HG02623 (cell line): ENCODE results near the gene PGM5.

Experiments
- ATAC-seq: cut with Tn5 transposase; IDR thresholded peaks from one replicate; pipeline ENCODE4 v1.9.1; 2021; ENCODE audit warnings: moderate library complexity; ENCODE audit not compliant: unreplicated experiment

The PGM5 gene

DNA sequence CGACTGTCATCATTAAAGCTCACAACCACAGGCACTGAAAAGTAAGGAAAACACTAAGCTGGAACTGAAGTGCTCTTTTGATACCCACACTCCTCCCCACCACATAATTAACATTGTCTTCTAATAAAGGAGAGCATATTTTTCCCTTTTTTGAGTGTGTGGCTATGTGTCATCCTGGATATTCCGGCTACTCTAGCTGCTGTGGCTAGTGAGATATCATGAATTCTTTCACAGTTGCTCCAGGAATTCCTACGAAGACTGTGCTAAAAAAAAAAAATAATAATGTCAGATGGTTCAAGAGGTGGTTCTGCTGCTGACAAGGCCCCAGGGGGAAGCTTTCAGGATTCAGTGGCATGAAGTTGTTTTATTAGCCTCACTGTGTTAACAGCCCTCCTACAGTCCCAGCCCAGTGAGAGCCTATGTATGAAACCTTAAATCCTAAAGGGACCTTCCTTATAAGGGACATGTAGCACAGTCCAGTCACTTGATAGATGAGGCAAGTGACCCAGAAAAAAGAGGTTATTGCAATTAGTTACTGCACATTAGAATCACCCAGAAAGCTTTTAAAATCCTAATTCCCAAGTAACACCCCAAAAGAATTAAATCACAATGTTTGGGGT lies 137.7 kb downstream of the PGM5 start:
- ATAC-seq = no peak

DNA sequence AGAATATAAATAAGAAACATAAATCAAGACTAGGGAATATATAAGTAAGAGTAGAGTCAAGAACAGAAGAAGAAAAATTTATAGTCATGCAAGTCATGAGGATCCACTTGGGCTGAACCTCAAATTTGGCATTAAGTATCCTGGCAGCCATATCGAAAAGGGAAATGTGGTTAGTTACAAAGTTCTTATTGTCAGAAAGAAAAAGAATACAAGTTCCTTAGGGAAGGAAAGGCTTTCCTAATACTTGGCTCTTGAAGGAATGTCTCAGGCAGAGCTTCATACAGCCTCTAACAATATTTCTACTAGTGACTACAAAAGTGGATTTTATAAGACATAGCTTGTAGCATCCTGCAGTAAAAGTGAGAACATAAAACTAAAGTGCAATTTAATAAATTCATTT lies 138.8 kb downstream of the PGM5 start:
- ATAC-seq = no peak

DNA sequence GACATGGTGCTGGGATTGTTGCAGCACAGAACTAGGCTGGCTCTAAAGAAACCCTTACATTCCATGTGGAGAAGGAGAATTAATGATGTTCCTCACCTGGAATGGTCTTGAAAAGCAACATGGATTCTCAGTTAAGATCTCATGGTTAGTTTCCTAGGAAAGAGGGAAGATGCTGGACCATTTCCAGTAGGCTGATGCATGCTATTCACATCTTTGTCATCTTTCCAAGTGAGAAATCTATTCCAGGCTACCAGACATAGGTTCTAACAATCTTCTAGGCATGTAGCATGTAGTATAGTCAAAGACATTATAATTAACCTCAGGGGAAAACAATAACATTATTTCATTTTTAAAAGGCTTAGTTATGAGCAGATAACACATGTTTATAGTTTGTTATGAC lies 139.9 kb downstream of the PGM5 start:
- ATAC-seq = no peak

DNA sequence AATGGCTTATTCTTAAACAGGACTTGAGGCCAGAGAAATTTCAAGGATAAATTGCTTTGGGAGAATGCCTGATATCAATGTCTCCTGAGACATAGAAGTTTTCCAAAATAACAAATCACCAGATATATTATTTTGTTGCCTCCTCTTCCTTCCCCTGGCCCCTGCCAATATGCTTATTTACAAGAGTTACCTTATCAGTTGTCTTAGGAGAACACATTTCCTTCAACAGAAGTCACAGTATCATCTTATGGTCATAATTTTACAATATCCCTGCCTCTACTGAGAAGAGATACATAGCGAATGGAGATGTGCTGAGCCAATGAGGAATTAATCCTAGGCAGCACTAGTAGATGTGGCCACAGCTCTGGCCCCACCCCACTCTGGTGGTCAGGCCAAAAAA lies 141.2 kb downstream of the PGM5 start:
- ATAC-seq = no peak

DNA sequence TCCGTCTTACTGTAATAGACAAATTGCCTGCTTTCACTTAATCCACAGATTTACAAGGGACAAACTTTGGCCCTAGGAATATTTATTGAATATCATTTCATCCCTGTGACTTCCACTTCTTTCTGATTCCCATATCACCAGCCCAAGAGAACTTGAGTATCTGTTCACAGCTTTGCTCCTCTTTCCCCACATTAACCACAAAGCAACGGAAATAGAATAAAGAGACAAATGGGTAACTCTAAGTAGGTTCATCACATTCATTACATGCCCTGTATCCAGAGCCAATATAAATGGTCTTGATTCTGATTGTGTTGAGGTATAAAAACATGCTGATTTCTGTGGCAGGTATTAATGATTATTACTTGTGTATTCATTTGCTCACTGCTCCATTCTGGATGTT lies 142.4 kb downstream of the PGM5 start:
- no peak for ATAC-seq

DNA sequence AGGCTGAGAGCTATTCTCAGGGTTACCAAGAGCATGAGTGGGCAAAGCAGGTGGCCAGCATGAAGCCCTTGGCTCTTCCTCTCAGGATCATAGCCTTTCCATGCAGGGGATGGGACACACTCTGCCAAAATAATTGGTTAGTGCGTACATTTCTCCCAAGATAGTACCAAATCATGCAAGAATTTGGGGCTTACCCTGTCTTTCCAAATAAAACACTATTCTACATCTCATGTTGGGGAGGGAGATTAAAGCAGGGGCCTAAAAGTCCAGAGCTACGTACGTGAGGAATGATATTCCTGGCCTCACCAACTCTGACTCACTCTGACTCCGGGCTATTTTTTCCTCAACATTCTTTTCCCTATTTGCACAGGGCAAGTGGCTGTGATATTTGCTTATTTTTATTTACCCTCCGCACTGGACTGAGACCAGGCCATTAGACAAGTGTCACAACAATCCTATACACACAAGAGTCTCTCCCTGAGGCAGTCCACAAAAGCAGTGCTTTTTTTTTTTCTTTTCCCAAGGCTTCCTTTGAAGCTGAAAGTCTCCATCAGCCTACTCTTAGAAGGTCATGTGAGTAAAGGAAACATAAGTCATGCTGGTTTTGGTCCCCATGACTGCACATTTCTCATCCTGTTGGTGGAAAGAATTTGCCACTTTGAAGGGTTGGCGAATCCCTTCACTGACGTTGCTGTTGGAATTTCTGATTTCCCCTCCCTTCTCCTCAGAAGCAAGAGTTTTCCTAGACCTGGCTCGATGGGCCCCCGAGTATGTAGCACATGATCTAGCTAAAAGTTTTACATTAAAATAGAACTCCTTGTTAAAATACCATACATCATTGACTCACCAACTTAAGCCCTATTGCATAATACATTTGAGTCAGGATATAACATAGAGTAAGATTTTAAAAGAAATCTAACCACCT lies 144.3 kb downstream of the PGM5 start:
- no peak for ATAC-seq

DNA sequence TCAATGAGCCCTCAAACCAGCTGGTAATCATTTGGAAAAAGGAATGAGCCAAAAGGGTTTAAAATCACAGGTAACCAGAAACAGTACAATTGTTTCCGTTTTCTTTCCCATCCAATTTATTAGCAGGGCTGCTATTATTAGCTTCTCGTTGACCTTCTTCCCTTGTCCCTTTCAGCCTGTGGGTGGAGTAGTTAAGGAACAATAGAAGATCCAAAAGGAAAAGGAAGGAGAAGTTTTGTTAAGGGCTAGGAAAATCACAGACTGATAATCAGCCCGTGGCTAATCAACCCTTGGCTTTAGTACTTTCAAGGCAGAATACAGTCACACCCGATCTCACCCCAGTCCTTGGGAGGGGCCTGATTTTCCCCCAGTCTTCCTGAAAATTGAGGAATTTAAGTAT lies 145.9 kb downstream of the PGM5 start:
- ATAC-seq = no peak

DNA sequence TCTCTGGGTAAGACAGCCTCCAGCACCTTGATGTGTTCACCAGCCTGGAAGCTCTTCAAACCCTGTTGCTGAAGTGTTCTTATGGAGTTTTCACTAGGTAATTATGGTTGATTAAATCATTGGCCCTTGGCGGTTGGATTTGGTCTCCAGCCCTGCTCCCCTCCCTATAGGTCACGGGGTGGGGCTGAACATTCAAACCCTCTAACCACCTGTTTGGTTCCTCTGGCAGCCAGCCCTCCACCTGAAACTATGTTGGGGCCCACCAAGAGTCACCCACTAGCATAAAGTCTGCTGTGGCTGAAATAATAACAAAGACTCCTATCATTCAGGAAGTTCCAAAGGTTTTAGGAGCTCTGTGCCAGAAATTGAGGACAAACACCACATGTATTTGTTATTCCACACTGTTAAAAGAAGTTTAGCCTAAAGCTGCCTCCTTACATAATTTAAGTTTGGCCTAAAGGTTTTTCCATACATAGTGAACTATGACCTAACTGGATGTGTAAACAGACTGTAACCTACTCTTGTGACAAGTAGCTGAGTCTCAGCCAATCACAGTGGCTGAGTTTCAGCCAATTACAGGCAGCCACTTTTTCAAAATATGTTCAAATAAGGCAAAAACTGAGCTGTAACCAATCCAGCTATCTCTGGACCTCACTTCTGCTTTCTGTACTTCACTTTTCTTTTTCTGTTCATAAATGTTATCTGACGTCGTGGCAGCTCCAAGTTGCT lies 149.4 kb downstream of the PGM5 start:
- no peak for ATAC-seq

DNA sequence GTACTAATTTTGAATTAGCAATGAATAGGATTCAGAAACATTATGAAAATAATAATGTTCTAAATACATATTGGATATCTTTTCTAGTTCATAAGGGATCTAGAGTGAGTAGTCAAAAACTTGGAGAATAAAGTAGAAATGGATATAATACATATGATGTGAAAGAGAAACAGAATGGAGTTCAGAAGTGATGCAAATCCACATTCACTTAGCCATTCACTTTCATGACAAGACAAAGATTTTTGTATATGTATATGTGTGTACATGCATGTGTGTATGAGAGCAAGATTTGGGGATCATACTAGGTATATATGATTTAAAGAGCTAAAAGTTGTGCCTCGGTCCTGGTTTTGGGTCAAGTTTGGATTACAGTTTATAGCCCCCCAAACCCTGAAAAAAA lies 150.1 kb downstream of the PGM5 start:
- ATAC-seq = no peak

DNA sequence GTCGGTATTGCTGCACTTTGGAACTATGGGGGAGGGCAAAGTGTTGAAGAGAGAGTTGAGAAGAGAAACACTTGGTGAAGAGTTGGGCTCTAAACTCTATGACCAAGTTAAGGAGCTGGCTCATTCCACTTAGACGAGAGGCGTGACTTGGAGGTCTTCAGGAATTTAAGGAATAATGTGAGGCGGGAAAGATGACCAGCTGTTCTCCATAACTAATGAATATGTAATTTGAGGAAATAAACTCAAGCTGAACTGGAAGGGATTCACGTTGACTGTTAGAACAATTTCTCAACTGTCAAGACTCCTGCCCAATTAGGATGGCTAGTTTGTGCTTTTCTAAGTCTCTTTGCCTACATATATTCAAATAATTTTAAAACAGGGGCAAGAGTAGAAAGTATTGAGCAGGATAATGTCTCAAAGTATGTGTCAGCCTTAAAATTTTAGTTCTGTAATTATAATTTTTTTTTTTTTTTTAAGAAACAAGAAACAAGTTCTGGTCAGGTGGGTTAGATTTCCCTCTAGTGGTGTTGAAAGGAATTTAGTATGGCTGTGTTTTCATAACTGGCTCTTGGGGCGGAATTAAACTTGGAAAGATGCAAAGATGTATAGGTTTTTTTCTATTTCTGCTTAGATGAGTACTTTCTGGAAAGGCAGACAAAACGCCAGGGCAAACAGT lies 150.9 kb downstream of the PGM5 start:
- ATAC-seq = no peak

DNA sequence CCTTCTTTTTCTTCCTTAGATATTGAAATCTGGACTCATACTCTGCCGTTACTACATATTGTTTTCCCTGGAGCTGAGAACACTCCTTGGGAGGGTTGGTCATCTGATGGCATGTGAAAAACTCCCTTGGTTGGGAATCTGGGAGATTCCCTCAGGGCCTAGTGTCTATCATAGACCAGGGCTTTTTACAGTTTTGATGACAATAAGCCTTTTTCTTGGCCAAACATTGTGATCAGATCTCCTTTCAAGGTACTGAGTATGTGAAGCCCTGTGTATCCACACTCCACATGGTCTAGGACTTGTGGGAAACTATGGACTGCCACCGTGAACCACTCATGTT lies 151.4 kb downstream of the PGM5 start:
- no peak for ATAC-seq

DNA sequence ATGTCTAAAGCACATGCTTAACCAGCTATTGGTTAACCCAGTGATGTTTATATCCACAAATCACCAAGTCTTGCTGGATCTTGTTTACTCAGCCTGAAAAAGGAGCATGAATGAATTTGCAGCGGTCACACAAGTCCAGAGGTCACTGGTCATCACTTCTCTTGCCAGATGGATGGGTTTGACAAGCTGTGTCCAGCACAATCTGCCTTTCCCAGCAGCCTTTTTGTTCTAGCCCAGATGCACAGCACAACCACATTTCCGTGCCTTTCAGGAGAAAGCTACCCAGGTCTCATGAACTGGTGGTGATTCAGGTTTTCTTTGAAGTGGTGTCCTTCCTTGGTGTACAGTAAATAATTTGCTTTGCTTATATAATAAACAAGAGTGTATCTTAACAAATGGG lies 152.1 kb downstream of the PGM5 start:
- no peak for ATAC-seq

DNA sequence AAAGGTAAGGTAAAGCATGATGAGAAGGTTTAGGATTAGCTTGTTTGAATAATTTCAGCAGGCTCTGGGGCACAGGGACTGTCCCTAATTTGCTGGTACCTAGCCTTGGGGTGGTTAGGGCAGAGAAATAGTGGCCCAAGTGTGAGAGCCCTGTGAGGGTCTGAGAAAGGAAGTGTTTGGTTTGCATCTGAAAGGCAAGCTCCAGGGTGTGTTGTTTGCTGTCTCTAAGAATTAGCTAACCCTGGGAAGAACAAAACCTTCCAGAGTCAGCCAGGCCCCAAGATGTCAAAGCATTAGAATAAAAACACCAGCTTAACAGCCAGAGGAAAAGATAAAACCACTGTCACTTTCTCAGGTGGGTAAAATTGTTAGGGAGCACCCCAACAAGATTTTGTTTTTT lies 153.3 kb downstream of the PGM5 start:
- ATAC-seq = no peak

DNA sequence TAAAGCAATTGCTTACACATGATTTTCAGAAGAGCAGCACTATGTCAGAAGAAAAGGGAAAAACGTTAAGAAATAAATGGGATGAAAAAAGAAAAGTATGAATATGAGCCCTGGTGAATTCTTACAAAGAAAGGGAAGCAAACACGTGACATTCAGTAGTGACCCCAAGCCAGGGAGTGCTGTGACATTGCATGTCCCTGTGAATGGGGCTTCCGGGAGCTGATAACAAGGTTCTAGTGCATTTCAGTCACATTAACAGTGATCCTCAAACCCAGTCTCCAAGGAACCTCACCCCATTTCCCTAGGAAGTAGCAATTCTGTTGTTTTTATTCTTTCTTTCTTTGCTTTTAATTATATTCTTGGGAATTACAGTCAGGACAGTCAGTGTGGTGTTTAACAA lies 157.0 kb downstream of the PGM5 start:
- ATAC-seq = no peak

DNA sequence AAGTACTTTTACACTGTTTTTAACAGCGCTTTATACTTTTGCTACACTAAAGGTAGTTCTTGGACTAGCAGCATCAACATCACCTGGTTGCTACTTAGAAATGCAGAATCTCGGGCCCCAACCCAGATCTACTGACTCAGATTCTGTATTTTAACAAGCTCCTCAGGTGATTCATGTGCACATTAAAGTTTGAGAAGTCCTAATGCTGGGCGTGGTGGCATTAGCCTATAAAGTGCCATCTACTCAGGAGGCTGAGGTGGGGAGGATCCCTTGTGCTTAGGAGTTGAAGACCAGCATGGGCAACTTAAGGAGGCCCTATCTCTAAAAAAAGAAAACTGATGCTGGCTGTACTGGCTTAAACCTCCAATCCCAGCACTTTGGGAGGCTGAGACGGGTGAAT lies 157.6 kb downstream of the PGM5 start:
- ATAC-seq = no peak

DNA sequence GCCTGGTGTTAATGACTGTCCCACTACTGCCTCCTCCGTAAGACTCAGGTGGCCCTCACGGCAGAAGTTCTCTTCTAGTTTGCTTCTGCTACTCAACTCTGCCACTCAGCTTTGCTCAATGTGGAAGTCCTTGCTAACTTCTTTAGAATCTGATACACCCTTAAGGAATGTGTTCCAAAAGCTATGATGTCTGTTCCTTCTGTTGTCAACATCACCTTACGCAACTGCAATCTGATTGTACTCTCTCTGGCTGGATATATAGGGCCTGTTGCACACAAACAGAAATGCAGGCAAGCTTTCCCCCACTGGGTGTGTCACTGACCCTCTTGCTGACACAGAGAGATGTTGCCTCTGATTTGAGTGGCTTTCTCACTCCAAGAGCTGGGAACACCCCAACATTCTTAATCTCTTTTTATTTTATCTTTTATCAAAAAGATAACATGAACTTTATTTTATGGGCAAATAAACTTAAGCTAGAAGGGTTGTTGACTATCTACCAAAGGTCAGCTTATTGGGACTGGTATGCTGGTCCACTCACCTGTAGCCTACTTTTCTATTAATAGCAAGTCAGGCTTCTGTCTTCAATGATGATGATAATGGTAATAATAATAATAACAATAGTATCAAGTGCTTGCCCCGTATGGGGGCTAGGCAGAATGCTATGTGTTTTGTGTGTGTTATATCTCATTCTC lies 159.1 kb downstream of the PGM5 start:
- no peak for ATAC-seq

DNA sequence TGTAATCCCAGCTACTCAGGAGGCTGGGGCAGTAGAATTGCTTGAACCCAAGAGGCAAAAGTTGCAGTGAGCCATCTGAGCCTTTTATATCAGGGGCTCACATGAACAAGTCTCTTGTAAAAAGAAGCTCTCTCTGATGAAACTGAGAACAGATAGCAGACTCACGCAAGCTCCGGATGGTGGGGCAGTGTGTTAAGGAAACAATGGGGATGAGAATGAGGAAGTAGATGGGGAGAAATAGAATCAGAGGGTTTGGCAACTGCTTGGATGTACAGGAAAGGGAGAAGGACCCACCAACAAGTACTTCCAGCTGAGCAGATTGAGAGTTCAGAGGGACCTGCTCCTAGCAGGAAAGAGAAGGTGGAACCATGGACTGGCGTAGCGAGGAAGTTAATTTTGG lies 165.7 kb downstream of the PGM5 start:
- ATAC-seq = no peak

DNA sequence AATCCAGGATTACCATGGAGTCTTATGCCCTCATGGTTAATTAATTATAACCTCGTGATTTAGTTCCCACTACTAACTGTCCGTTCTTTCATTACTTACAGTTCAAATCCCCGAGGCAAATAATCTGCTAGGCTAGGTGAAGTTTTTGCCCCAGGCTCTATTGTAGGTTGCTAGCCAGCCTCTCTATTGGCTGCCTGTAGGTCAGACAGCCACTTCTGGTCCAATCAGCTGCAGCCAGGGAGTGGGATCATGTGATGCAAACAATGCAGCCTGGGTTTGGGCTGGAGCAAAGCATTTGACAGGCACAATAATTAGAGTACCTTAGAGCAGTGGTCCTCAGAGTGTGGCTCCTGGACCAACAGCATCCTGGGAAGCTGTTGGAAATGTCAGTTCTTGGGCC lies 166.5 kb downstream of the PGM5 start:
- ATAC-seq = no peak

DNA sequence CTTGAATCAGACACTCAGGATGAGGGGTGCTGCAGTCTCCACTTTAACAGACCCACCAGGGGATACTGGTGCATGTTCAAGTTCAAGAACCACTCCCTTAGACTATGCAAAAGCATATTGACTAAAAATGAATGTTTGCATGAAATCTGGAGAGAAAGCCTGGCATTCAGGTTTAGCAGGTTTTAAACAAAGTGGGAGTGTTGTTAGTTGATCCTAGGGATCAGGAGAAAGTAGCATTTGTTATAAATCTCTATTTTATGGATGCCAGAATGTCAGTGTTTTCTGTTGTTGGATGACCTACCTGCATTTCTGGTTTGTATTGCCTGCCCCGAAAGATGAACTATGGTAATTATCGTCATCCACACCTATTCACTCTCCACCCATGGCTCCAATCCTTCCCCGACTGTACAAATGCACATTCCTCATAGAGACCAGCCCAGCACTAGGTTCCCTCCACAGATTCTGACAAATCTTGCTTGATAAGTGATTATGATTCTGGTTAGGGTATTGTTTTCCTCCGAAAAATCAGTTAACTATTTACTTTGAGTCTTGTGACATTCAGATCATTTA lies 167.0 kb downstream of the PGM5 start:
- ATAC-seq = no peak

DNA sequence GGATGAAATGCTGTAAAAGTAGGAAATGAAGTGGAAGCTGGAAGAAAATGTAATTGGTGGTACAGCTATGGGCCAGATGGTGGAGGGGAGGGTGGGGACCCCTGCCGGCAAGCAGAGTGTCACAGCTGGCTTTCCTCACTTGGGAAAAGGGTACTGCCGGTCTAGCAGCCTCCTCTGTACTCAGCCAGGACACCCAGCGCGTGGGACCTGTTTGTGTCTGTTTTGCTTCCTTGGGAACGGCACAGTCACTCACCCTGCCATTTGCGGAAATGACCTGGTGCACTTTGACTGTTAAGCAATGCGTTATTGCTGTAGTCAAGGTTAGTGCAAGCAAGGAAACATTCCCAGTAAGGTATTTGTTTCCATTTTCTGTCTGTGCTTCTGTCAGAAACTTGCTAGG lies 174.2 kb downstream of the PGM5 start:
- no peak for ATAC-seq

DNA sequence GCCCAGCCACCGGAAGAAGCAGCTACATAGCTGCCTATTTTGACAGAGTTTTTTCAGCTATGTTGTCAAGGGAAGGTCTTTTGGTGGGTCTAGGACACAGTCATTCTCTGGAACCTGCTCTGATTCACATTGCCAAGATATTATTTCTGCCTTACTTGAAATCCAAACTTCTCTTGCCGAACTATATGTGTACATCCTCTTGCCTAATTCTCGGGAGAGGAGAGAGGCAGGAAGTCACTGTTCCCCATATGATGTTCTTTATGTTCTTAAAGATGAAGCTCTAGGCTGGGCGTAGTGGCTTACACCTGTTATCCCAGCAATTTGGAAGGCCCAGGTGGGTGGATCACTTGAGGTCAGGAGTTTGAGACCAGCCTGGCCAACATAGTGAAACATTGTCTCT lies 175.7 kb downstream of the PGM5 start:
- ATAC-seq = no peak
